H7 (cell line): ENCODE data around the gene TARDBP. TPM values are rescaled to one million over a fixed set of nuclear protein-coding genes. Genes with fewer than 3 reads are reported as not detected.
"Not testable (repeated sequence)": the region's sequence is repeated elsewhere in the genome, so short reads cannot be mapped to it uniquely, and the experiment has no call there.

Experiments used
- DNase-seq: peaks from one replicate; pipeline ENCODE4 v3.0.0; 2012
- H3K27me3 ChIP-seq: 2 replicates; pipeline ENCODE4 v1.6.0; 2011; ENCODE audit warnings: mild to moderate bottlenecking, low read length; ENCODE audit not compliant: control insufficient read depth, insufficient read depth
- H3K36me3 ChIP-seq: replicated peaks from 2 replicates; pipeline ENCODE4 v1.5.1; 2011; ENCODE audit warnings: low read length; ENCODE audit not compliant: control insufficient read depth, insufficient read depth
- H3K4me3 ChIP-seq: 2 replicates; pipeline ENCODE4 v1.5.1; 2011; ENCODE audit warnings: low read depth, mild to moderate bottlenecking, control low read depth, low read length, moderate library complexity; ENCODE audit not compliant: insufficient read depth
- total RNA-seq: library from RNA; depleted of rRNA; stranded (reverse); fragments of >200 nt; shearing (Covaris generic); gene quantifications from 2 replicates; pipeline ENCODE4 v1.2.3, GENCODE V29; 2014

The TARDBP gene
- total RNA-seq, 1 experiment from 2014 or later, result 91.4 TPM

- Histone ChIP-seq H3K4me3 (no peak overlapping the region), H3K27me3 (no peaks in the 10 kb centered on the region), H3K36me3 (peaks cover 27% of the 10 kb centered on the region)
- no peak for DNase-seq
Observed at GRCh38 chr1:11024154-11024873, 11.9 kb downstream of the TARDBP start.

GRCh38 chr1:11024874-11025203, 12.4 kb downstream of the TARDBP start:
- H3K36me3 ChIP-seq, result peaks cover 26% of the 10 kb centered on the region
- no peaks in the 10 kb centered on the region for H3K27me3 ChIP-seq
- no peak for DNase-seq
- no peak overlapping the region for H3K4me3 ChIP-seq

GRCh38 chr1:11025618-11026017, 13.2 kb downstream of the TARDBP start:
- DNase-seq, result no peak
- H3K27me3 ChIP-seq, result no peaks in the 10 kb centered on the region
- peaks cover 26% of the 10 kb centered on the region for H3K36me3 ChIP-seq
- H3K4me3 ChIP-seq, result no peak overlapping the region

- Histone ChIP-seq H3K27me3 (no peaks in the 10 kb centered on the region), H3K4me3 (no peak overlapping the region), H3K36me3 (peaks cover 22% of the 10 kb centered on the region)
- DNase-seq, result no peak
Observed at GRCh38 chr1:11026052-11026451, 13.6 kb downstream of the TARDBP start.

- no peak for DNase-seq
- no peak overlapping the region for H3K4me3 ChIP-seq
- peaks cover 18% of the 10 kb centered on the region for H3K36me3 ChIP-seq
- no peaks in the 10 kb centered on the region for H3K27me3 ChIP-seq
Observed at GRCh38 chr1:11026903-11027302, 14.4 kb downstream of the TARDBP start.

GRCh38 chr1:11027316-11027715, 14.9 kb downstream of the TARDBP start:
- Histone ChIP-seq H3K4me3 (no peak overlapping the region), H3K27me3 (no peaks in the 10 kb centered on the region), H3K36me3 (peaks cover 14% of the 10 kb centered on the region)
- DNase-seq, result no peak

GRCh38 chr1:11028018-11028417, 15.6 kb downstream of the TARDBP start:
- Histone ChIP-seq H3K27me3 (no peaks in the 10 kb centered on the region), H3K36me3 (peaks cover 11% of the 10 kb centered on the region), H3K4me3 (no peak overlapping the region)
- DNase-seq, result no peak

- Histone ChIP-seq H3K27me3 (no peaks in the 10 kb centered on the region), H3K36me3 (peaks cover 4% of the 10 kb centered on the region), H3K4me3 (no peak overlapping the region)
- DNase-seq, result no peak
Observed at GRCh38 chr1:11030865-11031264, 18.4 kb downstream of the TARDBP start.

- Histone ChIP-seq H3K27me3 (no peaks in the 10 kb centered on the region), H3K36me3 (peaks cover 2% of the 10 kb centered on the region; the same call in 1 of the 2 replicates), H3K4me3 (no peak overlapping the region)
- DNase-seq, result no peak
Observed at GRCh38 chr1:11031624-11032262, 19.3 kb downstream of the TARDBP start.

- not testable (repeated sequence) for H3K27me3 ChIP-seq, DNase-seq, H3K4me3 ChIP-seq, H3K36me3 ChIP-seq
Observed at GRCh38 chr1:11037019-11037739, 24.7 kb downstream of the TARDBP start.

GRCh38 chr1:11037740-11038182, 25.3 kb downstream of the TARDBP start:
- Histone ChIP-seq H3K27me3 (no peaks in the 10 kb centered on the region; the same call in 1 of the 2 replicates), H3K4me3 (no peak overlapping the region), H3K36me3 (no peaks in the 10 kb centered on the region)
- peak; percentile 91 for DNase-seq

GRCh38 chr1:11039351-11040104, 27.1 kb downstream of the TARDBP start:
- Histone ChIP-seq H3K4me3 (no peak overlapping the region), H3K36me3 (no peaks in the 10 kb centered on the region), H3K27me3 (no peaks in the 10 kb centered on the region; the same call in 1 of the 2 replicates)
- no peak for DNase-seq

- DNase-seq, H3K36me3 ChIP-seq, H3K27me3 ChIP-seq, H3K4me3 ChIP-seq: not testable (repeated sequence)
Observed at GRCh38 chr1:11040105-11040429, 27.6 kb downstream of the TARDBP start.

GRCh38 chr1:11041048-11041447, 28.6 kb downstream of the TARDBP start:
- no peak overlapping the region for H3K4me3 ChIP-seq
- H3K27me3 ChIP-seq, result no peaks in the 10 kb centered on the region; the same call in 1 of the 2 replicates
- no peaks in the 10 kb centered on the region for H3K36me3 ChIP-seq
- no peak for DNase-seq
